Neural progenitor cell (in vitro differentiated cells): ENCODE data around the gene SIAH3. TPM values are rescaled to one million over a fixed set of nuclear protein-coding genes. Genes with fewer than 3 reads are reported as not detected.

Experiments
- DNase-seq: peaks from one replicate; pipeline ENCODE4 v3.0.0-alpha.2; 2016; ENCODE audit warnings: low spot score
- H2AFZ ChIP-seq: fragments of 200-600 bp; sonication (generic); replicated peaks from 2 replicates; pipeline ENCODE4 v1.6.1; 2016; ENCODE audit warnings: antibody characterized with exemption
- H3F3A ChIP-seq: fragments of 200-600 bp; sonication (generic); 2 replicates; pipeline ENCODE4 v1.6.1; 2016; ENCODE audit warnings: antibody characterized with exemption, low read depth
- H3K27ac ChIP-seq: fragments of 200-600 bp; sonication (generic); 2 replicates; pipeline ENCODE4 v1.5.1; 2016; ENCODE audit warnings: mild to moderate bottlenecking
- H3K27me3 ChIP-seq: fragments of 200-600 bp; sonication (generic); 2 replicates; pipeline ENCODE4 v1.6.1; 2016; ENCODE audit warnings: mild to moderate bottlenecking, moderate library complexity
- H3K36me3 ChIP-seq: fragments of 200-600 bp; sonication (generic); 2 replicates; pipeline ENCODE4 v1.5.1; 2016
- H3K4me1 ChIP-seq: fragments of 200-600 bp; sonication (generic); 2 replicates; pipeline ENCODE4 v1.6.1; 2016; ENCODE audit warnings: mixed run types
- H3K4me2 ChIP-seq: fragments of 200-600 bp; sonication (generic); 2 replicates; pipeline ENCODE4 v1.6.1; 2016
- H3K4me3 ChIP-seq: fragments of 200-600 bp; sonication (generic); 2 replicates; pipeline ENCODE4 v1.5.1; 2016
- H3K79me2 ChIP-seq: fragments of 200-600 bp; sonication (generic); 2 replicates; pipeline ENCODE4 v1.6.1; 2016; ENCODE audit warnings: low read depth
- H3K9ac ChIP-seq: fragments of 200-600 bp; sonication (generic); 2 replicates; pipeline ENCODE4 v1.6.1; 2016
- H3K9me3 ChIP-seq: fragments of 200-600 bp; sonication (generic); 2 replicates; pipeline ENCODE4 v1.5.1; 2016; ENCODE audit warnings: low read depth
- H4K20me1 ChIP-seq: fragments of 200-600 bp; sonication (generic); 2 replicates; pipeline ENCODE4 v1.6.1; 2016; ENCODE audit warnings: low read depth
- H3K27ac Mint-ChIP-seq: 3 replicates; pipeline ENCODE4 v1.8.0; 2021; ENCODE audit warnings: mixed read lengths
- H3K27me3 Mint-ChIP-seq: 2 replicates; pipeline ENCODE4 v1.8.0; 2022; ENCODE audit warnings: low read depth, mild to moderate bottlenecking, inconsistent platforms, moderate library complexity, mixed read lengths; ENCODE audit not compliant: insufficient read depth
- H3K36me3 Mint-ChIP-seq: 3 replicates; pipeline ENCODE4 v1.8.0; 2021; ENCODE audit warnings: mixed read lengths
- H3K4me1 Mint-ChIP-seq: 3 replicates; pipeline ENCODE4 v1.8.0; 2021; ENCODE audit warnings: mixed read lengths
- H3K4me3 Mint-ChIP-seq: 3 replicates; pipeline ENCODE4 v1.8.0; 2021; ENCODE audit warnings: mild to moderate bottlenecking, moderate library complexity, mixed read lengths
- H3K9me3 Mint-ChIP-seq: 3 replicates; pipeline ENCODE4 v1.8.0; 2020; ENCODE audit warnings: mixed read lengths
- EZH2 ChIP-seq: fragments of 200-600 bp; sonication (generic); IDR thresholded peaks from 2 replicates; pipeline ENCODE4 v1.6.1; 2017; ENCODE audit warnings: antibody characterized with exemption, mild to moderate bottlenecking, moderate library complexity
- EZH2phosphoT487 ChIP-seq: fragments of 200-600 bp; sonication (generic); IDR thresholded peaks from 2 replicates; pipeline ENCODE4 v1.6.1; 2017; ENCODE audit warnings: antibody characterized with exemption
- total RNA-seq: library from RNA; depleted of rRNA; stranded (reverse); fragments of >200 nt; gene quantifications from 2 replicates; pipeline ENCODE4 v1.2.3, GENCODE V29; 2015; ENCODE audit warnings: low replicate concordance
- TF ChIP-seq, protein P1 (sequence below): fragments of 200-600 bp; sonication (generic); IDR thresholded peaks from 2 replicates; pipeline ENCODE4 v1.5.1; 2017; ENCODE audit warnings: antibody characterized with exemption, mild to moderate bottlenecking

SIAH3 gene
- total RNA-seq, 1 donor from 2014 or later: not detected

GRCh38 chr13:45833242-45833641 is 18.3 kb downstream of the SIAH3 start:
- peaks cover 12% of the 10 kb centered on the region for H3K4me1 ChIP-seq
- H3K4me1 Mint-ChIP-seq: peaks cover 26% of the 10 kb centered on the region
- H3K9ac ChIP-seq: no peak overlapping the region
- H3K36me3 ChIP-seq: no peaks in the 10 kb centered on the region
- no peaks in the 10 kb centered on the region for H4K20me1 ChIP-seq
- TF ChIP-seq, protein P1, sequence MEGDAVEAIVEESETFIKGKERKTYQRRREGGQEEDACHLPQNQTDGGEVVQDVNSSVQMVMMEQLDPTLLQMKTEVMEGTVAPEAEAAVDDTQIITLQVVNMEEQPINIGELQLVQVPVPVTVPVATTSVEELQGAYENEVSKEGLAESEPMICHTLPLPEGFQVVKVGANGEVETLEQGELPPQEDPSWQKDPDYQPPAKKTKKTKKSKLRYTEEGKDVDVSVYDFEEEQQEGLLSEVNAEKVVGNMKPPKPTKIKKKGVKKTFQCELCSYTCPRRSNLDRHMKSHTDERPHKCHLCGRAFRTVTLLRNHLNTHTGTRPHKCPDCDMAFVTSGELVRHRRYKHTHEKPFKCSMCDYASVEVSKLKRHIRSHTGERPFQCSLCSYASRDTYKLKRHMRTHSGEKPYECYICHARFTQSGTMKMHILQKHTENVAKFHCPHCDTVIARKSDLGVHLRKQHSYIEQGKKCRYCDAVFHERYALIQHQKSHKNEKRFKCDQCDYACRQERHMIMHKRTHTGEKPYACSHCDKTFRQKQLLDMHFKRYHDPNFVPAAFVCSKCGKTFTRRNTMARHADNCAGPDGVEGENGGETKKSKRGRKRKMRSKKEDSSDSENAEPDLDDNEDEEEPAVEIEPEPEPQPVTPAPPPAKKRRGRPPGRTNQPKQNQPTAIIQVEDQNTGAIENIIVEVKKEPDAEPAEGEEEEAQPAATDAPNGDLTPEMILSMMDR: no peak
- TF ChIP-seq EZH2phosphoT487: no peak
- TF ChIP-seq EZH2: no peak
- no peaks in the 10 kb centered on the region for H3K9me3 Mint-ChIP-seq
- H3K4me3 ChIP-seq: no peak overlapping the region
- peak overlapping the region; percentile 24 for H3K4me2 ChIP-seq
- no peak overlapping the region for H3K27ac Mint-ChIP-seq
- H3F3A ChIP-seq: peaks cover 9% of the 10 kb centered on the region
- H3K9me3 ChIP-seq: no peaks in the 10 kb centered on the region
- peaks cover 2% of the 10 kb centered on the region for H3K27me3 Mint-ChIP-seq
- no peaks in the 10 kb centered on the region for H3K79me2 ChIP-seq
- no peaks in the 10 kb centered on the region for H3K27me3 ChIP-seq
- H2AFZ ChIP-seq: no peak overlapping the region
- DNase-seq: no peak
- peak overlapping the region; percentile 12 for H3K4me3 Mint-ChIP-seq
- H3K27ac ChIP-seq: no peak overlapping the region
- H3K36me3 Mint-ChIP-seq: no peaks in the 10 kb centered on the region

GRCh38 chr13:45831851-45832250 is 19.7 kb downstream of the SIAH3 start:
- no peak for TF ChIP-seq EZH2phosphoT487
- TF ChIP-seq, protein P1: no peak
- no peak for TF ChIP-seq EZH2
- Mint-ChIP-seq H3K36me3 (no peaks in the 10 kb centered on the region), H3K4me3 (no peak overlapping the region), H3K9me3 (no peaks in the 10 kb centered on the region), H3K27ac (peak overlapping the region; percentile 52), H3K27me3 (peaks cover 2% of the 10 kb centered on the region), H3K4me1 (peaks cover 26% of the 10 kb centered on the region)
- DNase-seq: no peak
- Histone ChIP-seq H3K27ac (no peak overlapping the region), H3K4me3 (no peak overlapping the region), H3K9ac (no peak overlapping the region), H3F3A (peaks cover 9% of the 10 kb centered on the region), H4K20me1 (no peaks in the 10 kb centered on the region), H3K79me2 (no peaks in the 10 kb centered on the region), H3K4me1 (peaks cover 12% of the 10 kb centered on the region), H3K36me3 (no peaks in the 10 kb centered on the region), H3K4me2 (no peak overlapping the region), H2AFZ (no peak overlapping the region), H3K27me3 (no peaks in the 10 kb centered on the region), H3K9me3 (no peaks in the 10 kb centered on the region)

GRCh38 chr13:45830121-45830520 is 21.4 kb downstream of the SIAH3 start:
- Histone ChIP-seq H3K9ac (no peak overlapping the region), H3K4me1 (peaks cover 12% of the 10 kb centered on the region), H4K20me1 (no peaks in the 10 kb centered on the region), H3F3A (peaks cover 9% of the 10 kb centered on the region), H3K36me3 (no peaks in the 10 kb centered on the region), H2AFZ (no peak overlapping the region), H3K9me3 (no peaks in the 10 kb centered on the region), H3K4me3 (no peak overlapping the region), H3K27ac (no peak overlapping the region), H3K79me2 (no peaks in the 10 kb centered on the region), H3K4me2 (no peak overlapping the region), H3K27me3 (no peaks in the 10 kb centered on the region)
- Mint-ChIP-seq H3K27me3 (no peaks in the 10 kb centered on the region), H3K9me3 (no peaks in the 10 kb centered on the region), H3K27ac (no peak overlapping the region), H3K4me1 (peaks cover 26% of the 10 kb centered on the region), H3K4me3 (no peak overlapping the region), H3K36me3 (no peaks in the 10 kb centered on the region)
- TF ChIP-seq, protein P1: no peak
- no peak for TF ChIP-seq EZH2
- no peak for TF ChIP-seq EZH2phosphoT487
- DNase-seq: no peak
